Keratinocyte (primary cell): ENCODE measurements around the gene AGPS. TPM values are rescaled to one million over a fixed set of nuclear protein-coding genes. Genes with fewer than 3 reads are reported as not detected.

Experiments used
- DNase-seq: peaks from one replicate; pipeline ENCODE4 v3.0.0-alpha.2; 2011; ENCODE audit warnings: low read depth, missing footprints, low spot score
- FAIRE-seq: peaks from 2 replicates; lab custom pipeline; 2011; peaks lifted over from hg19 to GRCh38; lab: Jason Lieb, UNC
- H2AFZ ChIP-seq: 2 replicates; pipeline ENCODE4 v1.6.0; 2012; ENCODE audit warnings: low read length, control low read depth, inconsistent platforms; ENCODE audit not compliant: control insufficient read depth
- H3K27ac ChIP-seq: 2 replicates; pipeline ENCODE4 v1.5.1; 2011; ENCODE audit warnings: low read length; ENCODE audit not compliant: control insufficient read depth, insufficient read depth
- H3K27me3 ChIP-seq: 3 replicates; pipeline ENCODE4 v1.6.0; 2011; ENCODE audit warnings: low read length; ENCODE audit not compliant: control insufficient read depth, insufficient read depth; ENCODE audit errors: extremely low read depth
- H3K36me3 ChIP-seq, 2 experiments: 2 replicates in 1 of 2; 3 replicates in 1 of 2; pipeline ENCODE4 v1.5.1; 2011; ENCODE audit warnings: low read length in 2 of 2, mild to moderate bottlenecking in 1 of 2; ENCODE audit not compliant: control insufficient read depth in 2 of 2, insufficient read depth in 2 of 2; ENCODE audit errors: extremely low read depth in 1 of 2
- H3K4me1 ChIP-seq: 3 replicates; pipeline ENCODE4 v1.5.1; 2011; ENCODE audit warnings: low read length; ENCODE audit not compliant: control insufficient read depth, insufficient read depth; ENCODE audit errors: extremely low read depth
- H3K4me2 ChIP-seq: 3 replicates; pipeline ENCODE4 v1.6.0; 2011; ENCODE audit warnings: low read depth, low read length; ENCODE audit not compliant: control insufficient read depth, insufficient read depth; ENCODE audit errors: extremely low read depth
- H3K4me3 ChIP-seq, 3 experiments: fragments of 200-600 bp in 1 of 3; sonication (generic) in 1 of 3; 2 replicates in 2 of 3; 3 replicates in 1 of 3; pipeline ENCODE4 v1.5.1; 2011 to 2016; ENCODE audit warnings: low read length in 3 of 3, mild to moderate bottlenecking in 3 of 3, control low read depth in 2 of 3, inconsistent platforms in 1 of 3, low read depth in 1 of 3, mixed read lengths in 1 of 3, mixed run types in 1 of 3, moderate library complexity in 1 of 3; ENCODE audit not compliant: control insufficient read depth in 2 of 3, insufficient read depth in 2 of 3; ENCODE audit errors: extremely low read depth in 1 of 3
- H3K79me2 ChIP-seq: 2 replicates; pipeline ENCODE4 v1.6.0; 2012; ENCODE audit warnings: low read length; ENCODE audit not compliant: control insufficient read depth, insufficient read depth
- H3K9ac ChIP-seq: 3 replicates; pipeline ENCODE4 v1.6.0; 2011; ENCODE audit warnings: low read length; ENCODE audit not compliant: control insufficient read depth, insufficient read depth; ENCODE audit errors: extremely low read depth
- H3K9me1 ChIP-seq: 3 replicates; pipeline ENCODE4 v1.6.0; 2011; ENCODE audit warnings: low read length; ENCODE audit not compliant: control insufficient read depth, insufficient read depth; ENCODE audit errors: extremely low read depth
- H3K9me3 ChIP-seq: 2 replicates; pipeline ENCODE4 v1.5.1; 2012; ENCODE audit warnings: low read depth, low read length; ENCODE audit not compliant: control insufficient read depth
- H4K20me1 ChIP-seq: 3 replicates; pipeline ENCODE4 v1.6.0; 2011; ENCODE audit warnings: low read length; ENCODE audit not compliant: control insufficient read depth, insufficient read depth; ENCODE audit errors: extremely low read depth
- EZH2 ChIP-seq: IDR thresholded peaks from one replicate; pipeline ENCODE4 v1.6.1; 2012; ENCODE audit warnings: inconsistent platforms, mild to moderate bottlenecking, low read length, moderate library complexity
- dilution Hi-C: fragments of 300-500 bp; cut with MboI; formaldehyde crosslinking; loops from one replicate; pipeline ENCODE4 v1.7.0; 2020; ENCODE audit warnings: low sequenced_read_pairs; ENCODE audit not compliant: extremely low pct_ligation_motif_present
- polyA plus RNA-seq, 5 experiments: library from polyadenylated mRNA; depleted of rRNA in 3 of 5; stranded (reverse) in 3 of 5; stranded (forward) in 1 of 5; unstranded in 1 of 5; fragments of >200 nt; gene quantifications; 1 replicate in 1 of 5; 2 replicates in 3 of 5; 3 replicates in 1 of 5; pipeline versions ENCODE4 v1.2.1 to v1.2.3, GENCODE V29; 2011 to 2012; ENCODE audit warnings: missing spikeins in 2 of 5, low read depth in 1 of 5, low replicate concordance in 1 of 5
- TF ChIP-seq, protein P1 (sequence below), 3 experiments: IDR thresholded peaks in 1 of 3; conservative IDR thresholded peaks in 1 of 3; optimal IDR thresholded peaks in 1 of 3; 2 replicates in 2 of 3; 3 replicates in 1 of 3; pipeline versions ENCODE3 to v1.5.1; 2011; ENCODE audit warnings: low read length in 3 of 3, mild to moderate bottlenecking in 3 of 3, moderate library complexity in 2 of 3, control low read depth in 1 of 3, inconsistent platforms in 1 of 3; ENCODE audit not compliant: insufficient read depth in 2 of 3; ENCODE audit errors: extremely low read depth in 1 of 3

Gene AGPS
- polyA plus RNA-seq, 1 donor (not counting 4 experiments of a cell fraction or from before 2014, with no cell fraction given): 28.0 TPM

- dilution Hi-C loops: no loop called here
- H3K36me3 ChIP-seq: peaks cover 0 to 2% of the 10 kb centered on the region in 2 experiments
Observed at GRCh38 chr2:177535000-177535399, 142.4 kb downstream of the AGPS start.

DNA sequence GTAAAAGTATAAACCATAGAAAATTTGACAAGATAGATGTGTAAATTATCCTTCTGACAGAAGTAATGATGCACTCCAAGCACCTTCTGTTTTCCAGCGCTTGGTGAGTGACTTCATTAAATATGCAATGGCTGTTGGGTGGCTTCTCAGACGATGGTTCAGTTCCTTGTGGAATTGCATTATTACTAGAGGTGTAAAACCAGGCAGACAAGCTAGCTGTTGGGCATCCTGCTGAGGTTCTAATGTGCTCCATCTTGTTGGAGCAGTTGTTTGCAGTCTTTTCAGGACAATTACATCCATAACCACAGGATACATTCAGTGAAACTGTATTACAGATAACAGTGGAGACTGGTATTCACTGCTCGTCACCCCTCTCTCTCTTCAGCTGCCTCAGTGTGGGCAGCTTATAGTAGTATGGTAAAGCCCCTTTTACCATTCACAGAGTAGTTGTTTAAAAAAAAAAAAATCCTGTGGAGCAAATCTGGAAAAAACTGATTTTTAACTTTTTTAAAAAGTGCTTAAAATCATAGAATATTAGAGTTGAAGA is 143.5 kb downstream of the AGPS start:
- Histone ChIP-seq H3K4me1 (no peaks in the 10 kb centered on the region), H4K20me1 (no peaks in the 10 kb centered on the region), H3K79me2 (no peaks in the 10 kb centered on the region), H2AFZ (no peak overlapping the region), H3K9me1 (no peaks in the 10 kb centered on the region), H3K4me3 (no peak overlapping the region), H3K9ac (no peak overlapping the region), H3K4me2 (no peak overlapping the region), H3K27me3 (no peaks in the 10 kb centered on the region), H3K36me3 (peaks cover 0 to 2% of the 10 kb centered on the region in 2 experiments), H3K27ac (no peak overlapping the region), H3K9me3 (no peaks in the 10 kb centered on the region)
- dilution Hi-C loops: no loop called here
- FAIRE-seq (no peak), DNase-seq (no peak)
- TF ChIP-seq, protein P1, sequence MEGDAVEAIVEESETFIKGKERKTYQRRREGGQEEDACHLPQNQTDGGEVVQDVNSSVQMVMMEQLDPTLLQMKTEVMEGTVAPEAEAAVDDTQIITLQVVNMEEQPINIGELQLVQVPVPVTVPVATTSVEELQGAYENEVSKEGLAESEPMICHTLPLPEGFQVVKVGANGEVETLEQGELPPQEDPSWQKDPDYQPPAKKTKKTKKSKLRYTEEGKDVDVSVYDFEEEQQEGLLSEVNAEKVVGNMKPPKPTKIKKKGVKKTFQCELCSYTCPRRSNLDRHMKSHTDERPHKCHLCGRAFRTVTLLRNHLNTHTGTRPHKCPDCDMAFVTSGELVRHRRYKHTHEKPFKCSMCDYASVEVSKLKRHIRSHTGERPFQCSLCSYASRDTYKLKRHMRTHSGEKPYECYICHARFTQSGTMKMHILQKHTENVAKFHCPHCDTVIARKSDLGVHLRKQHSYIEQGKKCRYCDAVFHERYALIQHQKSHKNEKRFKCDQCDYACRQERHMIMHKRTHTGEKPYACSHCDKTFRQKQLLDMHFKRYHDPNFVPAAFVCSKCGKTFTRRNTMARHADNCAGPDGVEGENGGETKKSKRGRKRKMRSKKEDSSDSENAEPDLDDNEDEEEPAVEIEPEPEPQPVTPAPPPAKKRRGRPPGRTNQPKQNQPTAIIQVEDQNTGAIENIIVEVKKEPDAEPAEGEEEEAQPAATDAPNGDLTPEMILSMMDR (optimal IDR thresholded peaks at IDR 0.05 in 1 of 3, IDR thresholded peaks at IDR 0.05 in 1 of 3, conservative IDR thresholded peaks at IDR 0.05 in 1 of 3; ENCODE audit: extremely low read depth in 1 of 3, insufficient read depth in 2 of 3, low read length in 3 of 3): no peak
- TF ChIP-seq EZH2: no peak

More at GRCh38 chr2:177535000-177535399, 142.4 kb downstream of the AGPS start:
- no peaks in the 10 kb centered on the region for H3K9me1 ChIP-seq
- H3K4me2 ChIP-seq: no peak overlapping the region
- no peaks in the 10 kb centered on the region for H4K20me1 ChIP-seq
- H3K79me2 ChIP-seq: no peaks in the 10 kb centered on the region
- H3K27ac ChIP-seq: no peak overlapping the region
- TF ChIP-seq EZH2: no peak
- TF ChIP-seq, protein P1 (optimal IDR thresholded peaks at IDR 0.05 in 1 of 3, IDR thresholded peaks at IDR 0.05 in 1 of 3, conservative IDR thresholded peaks at IDR 0.05 in 1 of 3; ENCODE audit: extremely low read depth in 1 of 3, insufficient read depth in 2 of 3, low read length in 3 of 3): no peak
- H2AFZ ChIP-seq: no peak overlapping the region
- DNase-seq (no peak), FAIRE-seq (no peak)
- H3K9ac ChIP-seq: no peak overlapping the region
- H3K4me1 ChIP-seq: no peaks in the 10 kb centered on the region
- H3K9me3 ChIP-seq: no peaks in the 10 kb centered on the region
- H3K27me3 ChIP-seq: no peaks in the 10 kb centered on the region
- H3K4me3 ChIP-seq: no peak overlapping the region
